GM21367 (cell line): ENCODE measurements around the gene ISY1.
"Not testable (repeated sequence)": the region's sequence is repeated elsewhere in the genome, so short reads cannot be mapped to it uniquely, and the experiment has no call there.

Source experiments
- ATAC-seq: cut with Tn5 transposase; IDR thresholded peaks from one replicate; pipeline ENCODE4 v1.9.1; 2021; ENCODE audit not compliant: unreplicated experiment

The ISY1 gene

DNA sequence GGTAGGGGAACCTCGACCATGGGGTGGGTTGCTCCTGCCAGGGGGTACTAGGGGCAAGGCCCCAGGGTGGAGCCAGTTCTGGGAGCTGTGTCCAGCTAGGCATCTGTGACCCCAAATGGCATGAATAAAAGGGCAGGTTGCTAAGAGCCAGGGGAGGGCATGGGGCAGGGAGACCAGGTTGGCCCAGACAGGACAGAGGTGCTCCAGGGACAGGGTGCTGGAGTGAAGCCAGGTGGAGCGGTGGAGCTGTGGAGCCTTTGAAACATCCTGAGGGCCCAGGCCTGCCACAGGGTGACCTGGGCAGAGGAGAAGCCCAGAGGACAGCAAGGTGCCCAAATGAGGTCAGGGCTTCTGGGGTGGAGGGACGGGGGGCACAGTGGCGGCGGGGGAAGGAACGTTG lies 72.6 kb downstream of the ISY1 start:
- not testable (repeated sequence) for ATAC-seq

- not testable (repeated sequence) for ATAC-seq
Measured at GRCh38 chr3:129087904-129088303, 73.0 kb downstream of the ISY1 start.

DNA sequence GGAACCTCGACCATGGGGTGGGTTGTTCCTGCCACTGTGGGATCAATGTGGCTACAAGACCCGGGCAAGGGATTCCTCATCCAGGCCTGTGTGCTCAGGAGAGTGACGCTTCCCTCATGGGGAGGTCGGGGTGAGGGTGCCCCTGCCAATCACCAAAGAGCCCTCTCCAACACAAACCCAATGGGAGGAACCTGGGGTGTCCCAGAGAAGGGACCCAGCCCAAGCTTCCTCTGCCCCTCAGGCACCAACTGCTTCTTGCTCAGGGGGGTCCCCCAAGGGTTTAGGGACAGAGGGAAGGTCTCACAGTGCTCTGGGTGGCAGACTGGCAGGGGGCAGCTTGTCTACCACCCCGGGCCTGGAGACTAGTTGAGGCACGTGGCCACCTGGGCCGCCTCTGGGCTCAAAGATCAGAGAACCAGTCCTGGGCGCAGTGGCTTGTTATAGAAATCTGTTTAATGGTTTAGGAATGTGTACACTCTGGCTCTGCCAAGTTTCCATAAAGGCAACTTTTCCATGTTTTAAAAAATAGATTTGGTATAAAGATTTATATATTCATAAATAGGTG lies 73.6 kb downstream of the ISY1 start:
- no peak for ATAC-seq

GRCh38 chr3:129085818-129086217 lies 75.0 kb downstream of the ISY1 start:
- ATAC-seq, result no peak

GRCh38 chr3:129085165-129085715 lies 75.6 kb downstream of the ISY1 start:
- ATAC-seq, result no peak

DNA sequence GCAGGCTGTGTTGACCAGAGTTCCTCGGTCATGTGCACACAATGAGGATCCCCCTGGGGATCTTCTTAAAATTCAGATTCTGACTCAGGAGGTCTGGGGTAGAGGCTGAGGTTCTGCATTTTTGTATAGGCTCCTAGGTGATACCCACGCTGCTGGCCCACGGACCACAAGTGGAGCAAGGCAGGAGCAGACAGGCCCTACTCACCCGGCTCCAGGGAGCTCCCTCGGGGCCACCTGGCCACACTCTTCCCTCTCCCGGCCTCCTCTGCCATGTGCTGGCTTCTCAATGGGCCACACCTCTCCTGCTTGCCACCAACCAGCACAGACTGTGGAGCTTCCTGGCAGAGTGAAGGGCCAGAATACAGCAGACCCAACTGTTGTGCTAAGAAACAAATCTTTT lies 76.4 kb downstream of the ISY1 start:
- ATAC-seq, result no peak

GRCh38 chr3:129082026-129082425 lies 78.8 kb downstream of the ISY1 start:
- ATAC-seq, result no peak

DNA sequence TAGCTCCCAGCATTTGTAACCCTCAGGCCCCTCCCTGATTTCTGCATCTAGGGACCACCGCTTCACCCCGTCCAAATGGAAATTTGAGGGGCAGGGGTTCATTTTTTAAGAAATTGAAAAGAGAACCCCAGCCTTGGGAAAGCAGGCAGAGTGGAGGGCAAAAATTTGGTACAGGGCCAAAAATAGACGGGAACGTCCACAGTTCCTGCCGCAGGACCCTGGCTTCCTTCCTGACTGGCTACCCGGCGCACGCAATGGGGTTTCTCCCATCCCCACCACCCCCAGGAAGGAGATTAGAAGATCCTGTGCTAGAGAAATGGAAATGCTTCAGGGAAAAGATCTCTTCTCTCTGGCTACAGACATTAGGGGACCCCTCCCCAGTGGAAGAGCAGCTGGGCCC lies 79.4 kb downstream of the ISY1 start:
- no peak for ATAC-seq

DNA sequence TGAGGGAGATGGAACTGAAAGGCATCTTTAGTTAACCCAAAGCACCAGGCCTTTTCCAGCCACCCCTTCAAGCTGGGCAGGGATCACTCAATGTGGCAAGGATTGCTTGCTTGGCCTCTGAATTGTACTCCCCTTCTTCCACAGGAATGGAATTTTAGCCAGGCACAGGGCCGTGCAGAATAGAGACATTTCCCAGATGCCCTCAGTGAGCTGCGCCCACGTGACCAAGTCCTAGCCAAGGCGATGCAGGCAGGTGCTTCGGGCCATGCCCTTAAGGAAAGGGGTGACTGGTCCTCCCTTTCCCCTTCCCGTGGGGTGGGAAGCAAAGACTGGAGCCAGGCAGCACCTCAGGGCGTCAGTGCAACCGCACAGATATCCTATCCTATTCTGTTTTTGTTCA lies 82.4 kb downstream of the ISY1 start:
- ATAC-seq, result no peak
